ENCODE results near the gene GOLPH3.
"Not testable (repeated sequence)": the region's sequence is repeated elsewhere in the genome, so short reads cannot be mapped to it uniquely, and the experiment has no call there.

The GOLPH3 gene

DNA sequence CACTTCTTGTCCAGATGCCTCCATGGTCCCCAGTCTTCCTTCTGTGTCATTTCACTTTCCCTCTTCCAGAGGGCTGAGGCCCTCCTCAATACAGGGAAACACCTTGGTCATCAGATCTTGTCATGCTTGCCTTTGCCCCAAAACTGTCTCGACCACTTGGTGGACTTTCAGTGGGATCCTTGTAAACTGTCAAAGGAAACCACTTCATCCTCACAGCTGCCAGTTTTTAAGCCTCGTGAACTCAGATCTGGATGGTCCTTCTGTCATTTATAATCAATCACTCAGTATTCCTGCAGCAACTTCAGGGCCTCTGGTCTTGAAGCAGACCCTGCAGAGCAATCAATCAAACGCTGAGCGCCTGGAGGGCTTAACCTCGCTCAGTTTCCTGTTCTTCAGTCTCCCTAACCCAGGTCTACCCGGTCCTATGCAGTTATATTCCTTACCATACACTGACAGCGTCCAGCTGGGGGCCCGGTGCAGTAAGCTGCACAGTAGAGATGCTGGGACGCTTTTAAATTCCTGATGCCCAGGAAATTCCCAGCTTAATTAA is 74.6 kb downstream of the GOLPH3 start:
- DNase-seq (ENCODE audit: low read depth, low spot score) = no peak

DNA sequence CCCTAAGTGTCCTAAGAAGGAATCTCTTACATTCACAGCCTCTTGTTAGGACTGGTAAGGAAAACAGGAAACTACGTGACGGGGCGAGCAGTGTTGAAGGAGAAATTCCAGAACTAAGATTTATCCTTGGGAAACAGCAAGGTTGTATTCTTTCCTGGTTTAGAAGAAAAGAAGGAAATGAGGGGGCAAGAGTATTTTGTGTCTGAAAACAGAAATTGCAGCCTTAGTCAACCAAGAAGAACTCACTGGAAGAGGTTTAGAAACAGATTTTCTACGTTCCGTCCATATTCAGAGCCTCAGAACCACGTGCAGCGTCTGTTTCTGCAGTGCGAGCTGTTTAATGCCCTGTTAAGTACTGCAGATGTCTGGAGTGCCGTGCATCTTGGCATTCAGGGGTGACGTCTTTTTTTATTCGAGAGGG is 75.2 kb downstream of the GOLPH3 start:
- DNase-seq (ENCODE audit: low read depth, low spot score) = no peak

DNA sequence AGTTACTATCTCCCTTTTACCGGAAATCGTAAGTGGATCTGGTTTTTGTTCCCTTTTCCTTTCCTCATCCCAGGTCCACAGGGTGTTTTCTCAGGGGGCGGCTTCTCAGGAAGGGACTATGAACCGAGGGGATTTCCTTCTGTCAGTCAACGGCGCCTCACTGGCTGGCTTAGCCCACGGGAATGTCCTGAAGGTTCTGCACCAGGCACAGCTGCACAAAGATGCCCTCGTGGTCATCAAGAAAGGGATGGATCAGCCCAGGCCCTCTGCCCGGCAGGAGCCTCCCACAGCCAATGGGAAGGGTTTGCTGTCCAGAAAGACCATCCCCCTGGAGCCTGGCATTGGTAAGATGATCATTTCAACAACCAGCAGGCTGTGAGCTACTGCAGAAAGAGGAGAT is 75.8 kb downstream of the GOLPH3 start:
- DNase-seq (ENCODE audit: low read depth, low spot score) = no peak

DNA sequence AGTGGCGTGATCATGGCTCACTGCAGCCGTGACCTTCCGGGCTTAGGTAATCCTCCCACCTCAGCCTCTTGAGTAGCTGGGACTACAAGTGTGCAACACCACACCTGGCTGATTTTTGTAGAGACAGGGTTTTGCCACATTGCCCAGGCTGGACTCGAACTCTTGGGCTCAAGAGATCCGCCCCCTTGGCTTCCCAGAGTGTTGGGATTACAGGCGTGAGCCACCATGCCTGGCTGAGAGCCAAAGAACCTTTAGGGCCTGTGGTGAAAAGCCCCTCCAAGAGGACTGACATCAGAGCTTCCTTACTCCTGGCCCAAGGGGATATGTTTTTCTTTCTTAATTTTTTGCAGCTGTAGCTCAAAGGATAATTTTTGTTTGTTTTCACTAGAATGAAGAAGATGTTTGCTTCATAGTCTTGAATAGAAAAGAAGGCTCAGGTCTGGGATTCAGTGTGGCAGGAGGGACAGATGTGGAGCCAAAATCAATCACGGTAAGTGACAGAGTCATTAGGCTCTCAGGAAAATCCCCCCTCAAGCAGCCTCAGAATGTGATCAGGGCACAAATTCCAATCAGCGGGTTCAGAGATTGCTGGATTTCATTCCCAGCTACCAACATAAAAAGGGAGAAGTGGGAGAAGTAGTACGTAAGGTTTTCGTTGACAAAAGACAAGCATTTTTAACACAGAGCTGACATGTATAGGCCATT is 77.1 kb downstream of the GOLPH3 start:
- no peak for DNase-seq (ENCODE audit: low read depth, low spot score)

DNA sequence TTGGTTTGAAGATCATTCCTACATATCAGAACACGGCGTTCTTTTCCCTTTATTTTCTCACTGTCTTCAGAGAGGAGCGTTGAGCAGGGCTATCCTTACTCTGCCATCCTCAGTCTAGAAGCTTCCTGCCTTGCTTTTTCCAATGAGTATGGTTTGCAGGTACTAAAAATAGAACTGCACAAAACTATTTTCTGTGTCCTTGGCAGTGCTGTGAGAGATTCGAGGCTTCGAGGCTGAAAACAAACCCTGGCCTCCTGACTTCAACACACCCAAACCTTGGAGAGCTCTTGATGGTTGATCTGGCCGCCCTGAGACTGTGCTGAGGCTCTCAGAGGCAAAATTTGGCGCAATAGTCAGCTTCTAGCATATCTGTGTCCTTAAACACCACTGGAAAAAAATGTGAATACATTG is 78.9 kb downstream of the GOLPH3 start:
- DNase-seq (ENCODE audit: low read depth, low spot score) = no peak

DNA sequence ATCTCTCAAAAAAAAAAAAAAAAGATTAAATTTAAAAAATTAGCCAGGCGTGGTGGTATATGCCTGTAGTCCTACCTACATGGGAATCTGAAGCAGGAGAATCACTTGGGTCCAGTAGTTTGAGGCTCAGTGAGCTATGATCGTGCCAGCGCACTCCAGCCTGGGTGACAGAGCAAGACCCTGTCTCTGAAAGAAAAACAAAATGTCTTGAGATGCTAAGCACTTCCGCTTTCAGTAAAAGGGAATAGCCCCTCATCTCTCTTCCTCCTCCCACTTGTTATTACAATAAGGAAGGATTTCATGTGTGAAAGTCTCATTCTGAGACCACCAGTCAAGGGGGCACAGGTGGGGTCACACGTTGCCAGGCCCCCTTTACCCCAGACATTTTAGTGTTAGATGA is 79.4 kb downstream of the GOLPH3 start:
- no peak for DNase-seq (ENCODE audit: low read depth, low spot score)

DNA sequence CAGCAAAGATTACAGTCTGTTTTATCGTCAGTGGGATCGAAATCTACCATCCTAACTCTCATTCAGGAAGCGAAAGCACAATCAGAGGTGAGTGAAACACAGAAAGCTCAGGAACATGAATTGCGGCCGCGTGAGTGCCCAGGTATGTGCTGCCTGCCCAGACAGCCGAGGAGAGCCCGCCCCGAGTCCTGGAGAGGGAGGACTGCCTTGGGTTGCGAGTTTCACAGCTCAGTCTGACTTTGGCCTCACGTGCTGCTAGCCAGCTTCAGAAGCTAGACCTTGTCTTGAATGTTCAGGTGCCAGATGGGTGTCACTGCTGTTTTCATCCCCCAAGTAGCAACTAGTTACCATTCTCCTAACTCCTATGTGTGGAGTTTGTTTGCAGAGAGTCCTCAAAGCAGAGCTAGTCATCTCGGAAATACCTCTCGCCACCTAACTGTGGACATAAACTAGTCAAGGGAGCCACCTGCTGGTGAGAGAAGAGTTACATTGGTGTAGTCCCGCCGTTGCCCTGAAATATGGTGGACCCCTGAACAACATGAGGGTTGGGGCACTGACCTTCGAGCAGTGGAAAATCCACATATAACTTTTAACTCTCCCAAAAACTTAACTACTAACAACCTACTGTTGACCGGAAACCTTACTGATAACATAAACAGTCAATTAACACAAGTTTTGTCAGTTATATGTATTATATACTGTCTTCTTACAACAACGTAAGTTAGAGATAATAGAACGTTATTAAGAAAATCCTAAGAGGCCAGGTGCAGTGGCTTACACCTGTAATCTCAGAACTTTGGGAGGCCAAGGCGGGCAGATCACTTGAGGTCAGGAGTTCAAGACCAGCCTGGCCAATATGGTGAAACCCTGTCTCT is 80.9 kb downstream of the GOLPH3 start:
- DNase-seq (ENCODE audit: low read depth, low spot score) = peak; percentile 43

DNA sequence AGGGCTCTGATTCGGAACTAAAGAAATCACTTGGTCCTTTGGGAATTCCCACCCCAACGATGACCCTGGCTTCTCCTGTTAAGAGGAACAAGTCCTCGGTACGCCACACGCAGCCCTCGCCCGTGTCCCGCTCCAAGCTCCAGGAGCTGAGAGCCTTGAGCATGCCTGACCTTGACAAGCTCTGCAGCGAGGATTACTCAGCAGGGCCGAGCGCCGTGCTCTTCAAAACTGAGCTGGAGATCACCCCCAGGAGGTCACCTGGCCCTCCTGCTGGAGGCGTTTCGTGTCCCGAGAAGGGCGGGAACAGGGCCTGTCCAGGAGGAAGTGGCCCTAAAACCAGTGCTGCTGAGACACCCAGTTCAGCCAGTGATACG is 83.4 kb downstream of the GOLPH3 start:
- no peak for DNase-seq (ENCODE audit: low read depth, low spot score)

DNA sequence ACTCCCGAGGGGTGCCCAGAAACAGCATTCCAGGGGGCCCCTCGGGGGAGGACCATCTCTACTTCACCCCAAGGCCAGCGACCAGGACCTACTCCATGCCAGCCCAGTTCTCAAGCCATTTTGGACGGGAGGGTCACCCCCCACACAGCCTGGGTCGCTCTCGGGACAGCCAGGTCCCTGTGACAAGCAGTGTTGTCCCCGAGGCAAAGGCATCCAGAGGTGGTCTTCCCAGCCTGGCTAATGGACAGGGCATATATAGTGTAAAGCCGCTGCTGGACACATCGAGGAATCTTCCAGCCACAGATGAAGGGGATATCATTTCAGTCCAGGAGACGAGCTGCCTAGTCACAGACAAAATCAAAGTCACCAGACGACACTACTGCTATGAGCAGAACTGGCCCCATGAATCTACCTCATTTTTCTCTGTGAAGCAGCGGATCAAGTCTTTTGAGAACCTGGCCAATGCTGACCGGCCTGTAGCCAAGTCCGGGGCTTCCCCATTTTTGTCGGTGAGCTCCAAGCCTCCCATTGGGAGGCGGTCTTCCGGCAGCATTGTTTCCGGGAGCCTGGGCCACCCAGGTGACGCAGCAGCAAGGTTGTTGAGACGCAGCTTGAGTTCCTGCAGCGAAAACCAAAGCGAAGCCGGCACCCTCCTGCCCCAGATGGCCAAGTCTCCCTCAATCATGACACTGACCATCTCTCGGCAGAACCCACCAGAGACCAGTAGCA is 83.9 kb downstream of the GOLPH3 start:
- no peak for DNase-seq (ENCODE audit: low read depth, low spot score)

DNA sequence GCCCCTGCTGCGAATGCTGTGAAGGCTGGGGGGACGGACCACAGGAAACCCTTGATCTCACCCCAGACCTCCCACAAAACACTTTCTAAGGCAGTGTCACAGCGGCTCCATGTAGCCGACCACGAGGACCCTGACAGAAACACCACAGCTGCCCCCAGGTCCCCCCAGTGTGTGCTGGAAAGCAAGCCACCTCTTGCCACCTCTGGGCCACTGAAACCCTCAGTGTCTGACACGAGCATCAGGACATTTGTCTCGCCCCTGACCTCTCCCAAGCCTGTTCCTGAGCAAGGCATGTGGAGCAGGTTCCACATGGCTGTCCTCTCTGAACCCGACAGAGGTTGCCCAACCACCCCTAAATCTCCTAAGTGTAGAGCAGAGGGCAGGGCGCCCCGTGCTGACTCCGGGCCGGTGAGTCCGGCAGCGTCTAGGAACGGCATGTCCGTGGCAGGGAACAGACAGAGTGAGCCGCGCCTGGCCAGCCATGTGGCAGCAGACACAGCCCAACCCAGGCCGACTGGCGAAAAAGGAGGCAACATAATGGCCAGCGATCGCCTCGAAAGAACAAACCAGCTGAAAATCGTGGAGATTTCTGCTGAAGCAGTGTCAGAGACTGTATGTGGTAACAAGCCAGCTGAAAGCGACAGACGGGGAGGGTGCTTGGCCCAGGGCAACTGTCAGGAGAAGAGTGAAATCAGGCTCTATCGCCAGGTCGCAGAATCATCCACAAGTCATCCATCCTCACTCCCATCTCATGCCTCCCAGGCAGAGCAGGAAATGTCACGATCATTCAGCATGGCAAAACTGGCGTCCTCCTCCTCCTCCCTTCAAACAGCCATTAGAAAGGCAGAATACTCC is 84.7 kb downstream of the GOLPH3 start:
- DNase-seq (ENCODE audit: low read depth, low spot score) = no peak

DNA sequence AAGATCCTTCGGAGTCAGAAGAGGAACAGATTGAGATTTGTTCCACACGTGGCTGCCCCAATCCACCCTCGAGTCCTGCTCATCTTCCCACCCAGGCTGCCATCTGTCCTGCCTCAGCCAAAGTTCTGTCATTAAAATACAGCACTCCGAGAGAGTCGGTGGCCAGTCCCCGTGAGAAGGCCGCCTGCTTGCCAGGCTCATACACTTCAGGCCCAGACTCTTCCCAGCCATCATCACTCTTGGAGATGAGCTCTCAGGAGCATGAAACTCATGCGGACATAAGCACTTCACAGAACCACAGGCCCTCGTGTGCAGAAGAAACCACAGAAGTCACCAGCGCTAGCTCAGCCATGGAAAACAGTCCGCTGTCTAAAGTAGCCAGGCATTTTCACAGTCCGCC is 85.9 kb downstream of the GOLPH3 start:
- DNase-seq (ENCODE audit: low read depth, low spot score) = no peak

DNA sequence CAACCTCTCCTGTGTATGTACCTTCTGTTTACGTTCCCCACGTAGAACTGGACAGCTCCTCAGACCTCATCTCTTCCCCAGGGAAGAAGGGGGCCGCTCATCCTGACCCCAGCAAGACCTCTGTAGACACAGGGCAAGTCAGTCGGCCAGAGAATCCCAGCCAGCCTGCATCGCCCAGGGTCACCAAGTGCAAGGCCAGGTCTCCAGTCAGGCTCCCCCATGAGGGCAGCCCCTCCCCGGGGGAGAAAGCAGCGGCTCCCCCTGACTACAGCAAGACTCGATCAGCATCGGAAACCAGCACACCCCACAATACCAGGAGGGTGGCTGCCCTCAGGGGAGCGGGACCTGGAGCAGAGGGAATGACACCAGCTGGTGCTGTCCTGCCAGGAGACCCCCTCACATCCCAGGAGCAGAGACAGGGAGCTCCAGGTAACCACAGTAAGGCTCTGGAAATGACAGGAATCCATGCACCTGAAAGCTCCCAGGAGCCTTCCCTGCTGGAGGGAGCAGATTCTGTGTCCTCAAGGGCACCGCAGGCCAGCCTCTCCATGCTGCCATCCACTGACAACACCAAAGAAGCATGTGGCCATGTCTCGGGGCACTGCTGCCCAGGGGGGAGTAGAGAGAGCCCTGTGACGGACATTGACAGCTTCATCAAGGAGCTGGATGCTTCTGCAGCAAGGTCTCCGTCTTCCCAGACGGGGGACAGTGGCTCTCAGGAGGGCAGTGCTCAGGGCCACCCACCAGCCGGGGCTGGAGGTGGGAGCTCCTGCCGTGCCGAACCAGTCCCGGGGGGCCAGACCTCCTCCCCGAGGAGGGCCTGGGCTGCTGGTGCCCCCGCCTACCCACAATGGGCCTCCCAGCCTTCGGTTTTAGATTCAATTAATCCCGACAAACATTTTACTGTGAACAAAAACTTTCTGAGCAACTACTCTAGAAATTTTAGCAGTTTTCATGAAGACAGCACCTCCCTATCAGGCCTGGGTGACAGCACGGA is 86.7 kb downstream of the GOLPH3 start:
- no peak for DNase-seq (ENCODE audit: low read depth, low spot score)

DNA sequence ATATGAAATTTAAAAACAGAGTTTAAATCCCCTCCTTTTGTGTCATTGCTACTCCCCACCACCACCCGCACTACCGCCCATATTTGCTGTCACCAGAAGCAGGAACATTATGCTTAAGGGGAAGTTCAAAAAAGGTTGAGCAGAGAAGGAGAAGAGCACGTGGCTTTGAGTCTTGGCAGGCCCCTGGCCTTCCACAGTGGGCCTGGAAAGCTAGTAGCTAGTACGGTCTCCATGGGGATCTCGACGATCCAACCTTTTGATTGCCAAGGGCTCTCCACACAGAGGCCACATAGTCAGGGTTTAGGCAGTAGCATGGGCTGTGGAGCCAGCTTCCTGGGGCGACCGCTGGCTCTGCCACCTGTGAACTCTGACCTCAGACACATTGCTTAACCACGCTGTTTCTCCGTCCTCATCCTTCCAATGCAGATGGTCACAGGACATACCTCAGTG is 90.1 kb downstream of the GOLPH3 start:
- no peak for DNase-seq (ENCODE audit: low read depth, low spot score)

DNA sequence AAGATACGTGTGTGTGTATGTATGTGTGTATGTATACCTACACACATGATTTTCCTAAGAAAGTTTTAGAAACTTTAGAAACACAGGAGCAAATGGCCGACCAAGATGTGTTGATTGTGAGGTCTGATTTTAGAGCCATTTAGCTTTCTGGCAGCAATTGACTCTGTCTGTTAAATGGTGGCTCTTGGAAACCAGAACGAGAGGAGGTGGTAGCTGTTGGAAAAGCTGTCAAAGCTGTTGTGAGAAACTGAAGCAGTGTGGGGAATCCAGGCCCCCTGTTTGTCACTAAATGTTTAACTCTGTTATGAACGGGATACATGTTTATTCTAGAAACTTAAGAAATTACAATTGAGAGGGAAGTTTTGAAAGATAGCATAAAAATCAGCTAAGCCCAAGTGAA is 91.4 kb downstream of the GOLPH3 start:
- no peak for DNase-seq (ENCODE audit: low read depth, low spot score)

DNA sequence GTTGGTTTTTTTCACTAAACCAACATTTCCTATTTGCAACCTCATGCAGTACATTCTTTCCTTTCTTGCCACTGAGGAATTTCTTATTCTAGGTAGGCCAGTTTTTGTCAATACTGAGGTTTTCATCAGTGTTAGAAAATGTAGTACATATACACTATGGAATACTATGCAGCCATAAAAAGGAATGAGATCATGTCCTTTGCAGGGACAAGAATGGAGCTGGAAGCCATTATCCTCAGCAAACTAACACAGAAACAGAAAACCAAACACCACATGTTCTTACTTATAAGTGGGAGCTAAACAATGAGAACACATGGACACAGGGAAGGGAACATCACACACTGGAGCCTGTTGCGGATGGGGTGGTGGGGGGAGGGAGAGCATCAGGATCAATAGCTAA is 93.6 kb downstream of the GOLPH3 start:
- DNase-seq (ENCODE audit: low read depth, low spot score) = not testable (repeated sequence)

DNA sequence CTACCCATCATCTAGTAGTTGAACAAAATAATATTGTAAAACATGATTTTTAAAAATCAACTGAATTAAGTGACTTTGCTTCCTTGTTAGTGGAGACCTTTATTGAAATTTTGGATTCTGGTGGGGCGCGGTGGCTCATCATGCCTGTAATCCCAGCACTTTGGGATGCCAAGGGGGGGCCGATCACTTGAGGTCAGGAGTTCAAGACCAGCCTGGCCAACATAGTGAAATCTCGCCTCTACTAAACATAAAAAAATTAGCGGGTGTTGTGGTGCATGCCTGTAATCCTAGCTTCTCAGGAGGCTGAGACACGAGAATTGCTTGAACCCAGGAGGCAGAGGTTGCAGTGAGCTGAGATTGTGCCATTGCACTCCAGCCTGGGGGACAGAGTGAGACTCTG is 95.3 kb downstream of the GOLPH3 start:
- DNase-seq (ENCODE audit: low read depth, low spot score) = not testable (repeated sequence)

DNA sequence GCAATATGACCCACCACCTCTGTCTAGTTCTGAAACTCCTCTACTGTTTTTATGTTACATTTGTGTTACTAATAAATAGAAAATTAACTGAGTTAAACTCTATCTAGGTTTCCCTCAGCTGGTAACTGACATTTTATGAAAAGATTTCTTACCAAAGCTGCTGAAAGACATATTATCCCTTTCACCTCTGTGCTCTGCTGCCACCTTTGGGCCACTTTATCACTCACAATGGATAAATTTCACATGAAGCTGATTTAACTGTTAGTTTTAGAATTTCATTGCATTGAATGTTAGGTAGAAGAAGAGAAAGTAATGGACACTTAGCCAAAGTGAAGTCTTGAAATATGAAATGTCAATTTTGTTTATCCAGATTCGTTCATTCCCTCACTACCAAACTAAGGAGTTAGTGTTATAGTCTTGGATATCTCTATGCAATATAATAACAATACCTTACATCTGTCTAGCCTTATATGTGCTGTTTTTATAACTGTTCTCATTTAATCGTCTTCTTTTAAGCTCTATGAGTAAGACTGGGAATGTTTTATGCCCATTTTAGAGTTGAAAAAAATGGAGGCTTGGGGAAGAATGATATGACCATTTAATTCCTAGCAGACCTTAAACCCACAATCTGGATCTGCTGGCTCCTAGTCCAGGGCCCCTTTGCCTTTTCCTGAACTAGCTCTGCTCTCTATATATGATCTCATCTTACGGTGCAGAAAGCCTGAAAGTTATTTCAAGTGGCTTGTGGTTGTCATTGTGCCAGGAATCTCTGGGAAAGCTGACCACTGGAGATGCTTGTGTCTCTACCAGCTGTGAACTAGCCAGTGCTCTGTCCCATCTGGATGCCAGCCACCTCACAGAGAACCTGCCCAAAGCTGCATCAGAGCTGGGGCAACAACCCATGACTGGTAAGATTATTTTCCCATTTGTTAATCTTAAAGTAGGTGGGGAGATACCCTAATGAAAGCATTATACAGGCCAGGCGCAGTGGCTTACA is 97.1 kb downstream of the GOLPH3 start:
- no peak for DNase-seq (ENCODE audit: low read depth, low spot score)
